Measurements from ENCODE around the gene TTC34. TPM values are rescaled to one million over a fixed set of nuclear protein-coding genes. Genes with fewer than 3 reads are reported as not detected.

Gene TTC34
- polyA plus RNA-seq, 1 experiment: 0.11 TPM

- DNase-seq (ENCODE audit: low read depth): no peak
- H3K27me3 ChIP-seq (ENCODE audit: control insufficient read depth, insufficient read depth, low read length): no peaks in the 10 kb centered on the region
- CTCF ChIA-PET: no interaction called here
- POLR2A ChIA-PET: no interaction called here
- H3K36me3 ChIP-seq (ENCODE audit: control insufficient read depth, insufficient read depth, low read length): no peaks in the 10 kb centered on the region
- H3K4me3 ChIP-seq (ENCODE audit: low read depth, low read length): no peak overlapping the region
- TF ChIP-seq, protein P1, sequence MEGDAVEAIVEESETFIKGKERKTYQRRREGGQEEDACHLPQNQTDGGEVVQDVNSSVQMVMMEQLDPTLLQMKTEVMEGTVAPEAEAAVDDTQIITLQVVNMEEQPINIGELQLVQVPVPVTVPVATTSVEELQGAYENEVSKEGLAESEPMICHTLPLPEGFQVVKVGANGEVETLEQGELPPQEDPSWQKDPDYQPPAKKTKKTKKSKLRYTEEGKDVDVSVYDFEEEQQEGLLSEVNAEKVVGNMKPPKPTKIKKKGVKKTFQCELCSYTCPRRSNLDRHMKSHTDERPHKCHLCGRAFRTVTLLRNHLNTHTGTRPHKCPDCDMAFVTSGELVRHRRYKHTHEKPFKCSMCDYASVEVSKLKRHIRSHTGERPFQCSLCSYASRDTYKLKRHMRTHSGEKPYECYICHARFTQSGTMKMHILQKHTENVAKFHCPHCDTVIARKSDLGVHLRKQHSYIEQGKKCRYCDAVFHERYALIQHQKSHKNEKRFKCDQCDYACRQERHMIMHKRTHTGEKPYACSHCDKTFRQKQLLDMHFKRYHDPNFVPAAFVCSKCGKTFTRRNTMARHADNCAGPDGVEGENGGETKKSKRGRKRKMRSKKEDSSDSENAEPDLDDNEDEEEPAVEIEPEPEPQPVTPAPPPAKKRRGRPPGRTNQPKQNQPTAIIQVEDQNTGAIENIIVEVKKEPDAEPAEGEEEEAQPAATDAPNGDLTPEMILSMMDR (IDR thresholded peaks at IDR 0.05; ENCODE audit: insufficient read depth, low read depth, low read length): no peak
Measured at GRCh38 chr1:2609319-2610035, 192.0 kb downstream of the TTC34 start.

DNA sequence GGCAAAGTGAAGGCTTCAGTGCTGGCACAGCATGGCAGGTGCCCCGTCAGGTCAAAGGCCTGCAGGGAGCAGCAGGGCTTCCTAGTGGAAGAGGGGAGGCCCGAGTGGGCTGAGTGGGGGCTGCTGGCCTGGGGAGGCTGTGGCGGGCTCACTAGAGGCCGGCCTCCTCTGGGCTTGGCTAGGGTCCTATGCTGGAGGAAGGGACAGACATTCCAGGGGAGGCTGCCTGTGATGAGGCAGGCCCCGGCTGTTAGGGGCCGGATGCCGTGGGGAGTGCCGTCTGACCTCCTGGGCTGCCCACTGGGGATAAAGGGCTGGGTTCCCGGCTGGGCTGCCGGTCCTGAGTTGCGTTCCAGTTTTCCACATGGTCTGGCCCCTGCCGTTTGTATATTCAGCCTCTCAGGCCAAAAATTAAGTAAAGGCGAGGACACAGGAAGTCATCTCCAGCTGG lies 193.8 kb downstream of the TTC34 start:
- TF ChIP-seq, protein P1 (IDR thresholded peaks at IDR 0.05; ENCODE audit: insufficient read depth, low read depth, low read length): no peak
- no peak for DNase-seq (ENCODE audit: low read depth)
- POLR2A ChIA-PET: no interaction called here
- no peak overlapping the region for H3K4me3 ChIP-seq (ENCODE audit: low read depth, low read length)
- CTCF ChIA-PET: no interaction called here
- H3K36me3 ChIP-seq (ENCODE audit: control insufficient read depth, insufficient read depth, low read length): no peaks in the 10 kb centered on the region
- H3K27me3 ChIP-seq (ENCODE audit: control insufficient read depth, insufficient read depth, low read length): no peaks in the 10 kb centered on the region

- Histone ChIP-seq H3K27me3 (ENCODE audit: control insufficient read depth, insufficient read depth, low read length) (no peaks in the 10 kb centered on the region), H3K4me3 (ENCODE audit: low read depth, low read length) (no peak overlapping the region), H3K36me3 (ENCODE audit: control insufficient read depth, insufficient read depth, low read length) (no peaks in the 10 kb centered on the region)
- CTCF ChIA-PET: no interaction called here
- DNase-seq (ENCODE audit: low read depth): no peak
- TF ChIP-seq, protein P1 (IDR thresholded peaks at IDR 0.05; ENCODE audit: insufficient read depth, low read depth, low read length): no peak
- POLR2A ChIA-PET: no interaction called here
Measured at GRCh38 chr1:2606881-2607621, 194.4 kb downstream of the TTC34 start.

DNA sequence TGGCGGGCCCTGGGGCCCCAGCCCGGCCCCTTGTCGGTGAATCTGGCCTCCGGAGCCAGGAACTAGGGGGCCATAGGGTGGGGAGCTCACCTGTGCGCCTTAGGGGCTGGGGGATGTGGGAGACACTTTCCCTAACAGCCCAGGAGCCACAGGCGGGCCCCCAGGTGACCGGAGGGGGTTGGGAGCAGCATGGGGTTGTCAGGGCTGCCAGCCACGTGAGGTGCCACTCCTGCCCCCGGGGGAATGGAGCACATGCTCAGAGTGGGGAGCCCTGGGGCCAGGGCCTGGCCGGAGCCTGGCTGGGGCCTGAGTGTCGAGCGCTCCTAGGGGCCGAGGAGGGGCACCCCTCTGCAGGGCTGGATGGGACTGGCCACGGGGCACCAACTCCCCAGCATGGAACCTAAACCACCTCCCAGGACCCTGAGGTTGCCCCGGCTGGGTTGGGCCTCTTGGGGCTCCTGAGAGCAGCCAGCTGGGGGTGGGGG lies 195.1 kb downstream of the TTC34 start:
- H3K36me3 ChIP-seq (ENCODE audit: control insufficient read depth, insufficient read depth, low read length): no peaks in the 10 kb centered on the region
- TF ChIP-seq, protein P1 (IDR thresholded peaks at IDR 0.05; ENCODE audit: insufficient read depth, low read depth, low read length): no peak
- ChIA-PET CTCF (no interaction called here), POLR2A (no interaction called here)
- no peaks in the 10 kb centered on the region for H3K27me3 ChIP-seq (ENCODE audit: control insufficient read depth, insufficient read depth, low read length)
- H3K4me3 ChIP-seq (ENCODE audit: low read depth, low read length): no peak overlapping the region
- DNase-seq (ENCODE audit: low read depth): no peak

- Histone ChIP-seq H3K4me3 (ENCODE audit: low read depth, low read length) (no peak overlapping the region), H3K36me3 (ENCODE audit: control insufficient read depth, insufficient read depth, low read length) (no peaks in the 10 kb centered on the region), H3K27me3 (ENCODE audit: control insufficient read depth, insufficient read depth, low read length) (no peaks in the 10 kb centered on the region)
- POLR2A ChIA-PET: no interaction called here
- no peak for DNase-seq (ENCODE audit: low read depth)
- TF ChIP-seq, protein P1 (IDR thresholded peaks at IDR 0.05; ENCODE audit: insufficient read depth, low read depth, low read length): no peak
- CTCF ChIA-PET: no interaction called here
Measured at GRCh38 chr1:2605509-2606395, 195.7 kb downstream of the TTC34 start.
